Thyroid gland (tissue), 4 donors: Measurements from ENCODE around the gene SMTN.

Source experiments
- POLR2A ChIP-seq, 2 donors: fragments of 450-650 bp; IDR thresholded peaks; one replicate each; pipeline ENCODE4 v1.6.1; 2017; ENCODE audit warnings: antibody characterized with exemption in 2 of 2, mild to moderate bottlenecking in 2 of 2, moderate library complexity in 1 of 2
- TF ChIP-seq, protein P1 (sequence below), 6 experiments: fragments of 200-600 bp in 3 of 6; fragments of 450-650 bp in 3 of 6; sonication (generic) in 3 of 6; IDR thresholded peaks; one replicate each; pipeline ENCODE4 v1.5.1; 2016 to 2019; ENCODE audit warnings: antibody characterized with exemption in 6 of 6, mild to moderate bottlenecking in 2 of 6, inconsistent platforms in 1 of 6, moderate library complexity in 1 of 6

DNA sequence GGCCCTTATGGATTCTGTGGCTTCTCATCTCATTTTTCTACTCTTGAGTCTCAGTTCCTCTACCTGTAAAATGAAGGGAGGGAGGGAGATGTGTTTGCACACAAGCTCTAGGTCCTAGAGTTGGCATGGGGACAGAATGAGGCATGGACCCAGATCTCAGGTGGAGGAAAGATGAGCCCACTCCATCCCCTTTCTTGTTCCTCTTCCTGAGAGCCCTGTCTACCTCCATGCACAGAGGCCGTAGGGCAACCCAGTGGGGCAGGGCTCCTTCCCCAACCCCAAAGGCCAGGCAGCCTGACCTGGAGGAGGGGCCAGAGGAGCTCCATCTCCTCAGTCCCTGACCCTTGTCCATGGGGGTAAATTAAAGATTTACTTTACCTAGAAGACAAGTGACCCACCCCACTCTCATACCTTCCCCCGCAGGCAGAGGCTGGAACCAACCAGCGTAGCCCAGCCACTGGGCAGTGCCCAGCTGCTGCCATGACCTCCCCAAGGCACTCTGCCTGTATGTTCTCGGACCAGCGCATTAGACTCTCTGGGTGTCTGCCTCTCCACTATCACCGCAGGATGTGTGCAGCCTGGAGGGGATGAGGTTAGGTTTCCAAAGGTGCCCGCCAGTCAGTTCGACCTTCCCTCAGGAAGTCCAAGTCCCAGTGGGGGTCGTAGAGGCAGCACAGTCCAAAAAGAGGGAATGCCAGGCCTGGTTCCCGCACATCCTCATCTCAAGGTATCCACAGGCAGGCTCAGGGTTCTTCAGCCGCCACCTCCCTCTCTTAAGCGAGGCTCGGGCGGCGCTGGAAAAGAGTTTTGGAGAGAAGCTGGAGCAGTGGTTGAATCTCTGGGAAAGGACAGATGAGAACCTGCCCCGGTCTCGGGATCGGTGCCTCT is 3.0 kb downstream of the SMTN start:
- TF ChIP-seq POLR2A (IDR thresholded peaks at IDR 0.05), result no peak
- TF ChIP-seq, protein P1, sequence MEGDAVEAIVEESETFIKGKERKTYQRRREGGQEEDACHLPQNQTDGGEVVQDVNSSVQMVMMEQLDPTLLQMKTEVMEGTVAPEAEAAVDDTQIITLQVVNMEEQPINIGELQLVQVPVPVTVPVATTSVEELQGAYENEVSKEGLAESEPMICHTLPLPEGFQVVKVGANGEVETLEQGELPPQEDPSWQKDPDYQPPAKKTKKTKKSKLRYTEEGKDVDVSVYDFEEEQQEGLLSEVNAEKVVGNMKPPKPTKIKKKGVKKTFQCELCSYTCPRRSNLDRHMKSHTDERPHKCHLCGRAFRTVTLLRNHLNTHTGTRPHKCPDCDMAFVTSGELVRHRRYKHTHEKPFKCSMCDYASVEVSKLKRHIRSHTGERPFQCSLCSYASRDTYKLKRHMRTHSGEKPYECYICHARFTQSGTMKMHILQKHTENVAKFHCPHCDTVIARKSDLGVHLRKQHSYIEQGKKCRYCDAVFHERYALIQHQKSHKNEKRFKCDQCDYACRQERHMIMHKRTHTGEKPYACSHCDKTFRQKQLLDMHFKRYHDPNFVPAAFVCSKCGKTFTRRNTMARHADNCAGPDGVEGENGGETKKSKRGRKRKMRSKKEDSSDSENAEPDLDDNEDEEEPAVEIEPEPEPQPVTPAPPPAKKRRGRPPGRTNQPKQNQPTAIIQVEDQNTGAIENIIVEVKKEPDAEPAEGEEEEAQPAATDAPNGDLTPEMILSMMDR (IDR thresholded peaks at IDR 0.05), result no peak
